Hepatic stellate cell (primary cell): ENCODE measurements around the gene NFIB.

Experiments
- DNase-seq: peaks from one replicate; pipeline ENCODE4 v3.0.0; 2011; ENCODE audit warnings: low spot score

Gene NFIB

GRCh38 chr9:14344941-14345353 lies 31.0 kb upstream of the NFIB start:
- no peak for DNase-seq

GRCh38 chr9:14344053-14344524 lies 30.1 kb upstream of the NFIB start:
- no peak for DNase-seq

- DNase-seq, result no peak
Measured at GRCh38 chr9:14343261-14344031, 29.5 kb upstream of the NFIB start.

GRCh38 chr9:14342736-14343135 lies 28.8 kb upstream of the NFIB start:
- DNase-seq, result no peak

- DNase-seq, result no peak
Measured at GRCh38 chr9:14341437-14342122, 27.6 kb upstream of the NFIB start.

- no peak for DNase-seq
Measured at GRCh38 chr9:14340994-14341393, 27.1 kb upstream of the NFIB start.

- no peak for DNase-seq
Measured at GRCh38 chr9:14340219-14340873, 26.4 kb upstream of the NFIB start.

- no peak for DNase-seq
Measured at GRCh38 chr9:14339746-14340145, 25.8 kb upstream of the NFIB start.

- no peak for DNase-seq
Measured at GRCh38 chr9:14337615-14338014, 23.7 kb upstream of the NFIB start.

GRCh38 chr9:14336244-14336643 lies 22.3 kb upstream of the NFIB start:
- DNase-seq, result no peak

- DNase-seq, result no peak
Measured at GRCh38 chr9:14331120-14331519, 17.2 kb upstream of the NFIB start.

- no peak for DNase-seq
Measured at GRCh38 chr9:14327036-14327435, 13.1 kb upstream of the NFIB start.

GRCh38 chr9:14326264-14326826 lies 12.4 kb upstream of the NFIB start:
- DNase-seq, result peak; percentile 26

- no peak for DNase-seq
Measured at GRCh38 chr9:14325147-14325546, 11.2 kb upstream of the NFIB start.

- no peak for DNase-seq
Measured at GRCh38 chr9:14323985-14324650, 10.2 kb upstream of the NFIB start.

- peak; percentile 17 for DNase-seq
Measured at GRCh38 chr9:14323083-14323971, 9.4 kb upstream of the NFIB start.

- DNase-seq, result peak; percentile 87
Measured at GRCh38 chr9:14322211-14323082, 8.5 kb upstream of the NFIB start.

GRCh38 chr9:14321517-14322130 lies 7.7 kb upstream of the NFIB start:
- DNase-seq, result no peak
